A549 treated with AZD2906 at 1 μM for 4 hours (cell line): ENCODE data around the gene FOXI3. TPM values are rescaled to one million over a fixed set of nuclear protein-coding genes. Genes with fewer than 3 reads are reported as not detected.

Source experiments
- total RNA-seq: library from RNA; stranded (reverse); fragments of 200-300 nt; extraction: Qiagen RNA extraction; gene quantifications from 5 replicates; pipeline ENCODE4 v1.2.3, GENCODE V29; 2022

The FOXI3 gene
- 0.05 to 0.06 TPM (median 0.05 TPM) in 4 of 5 replicates, not detected in the other for total RNA-seq

GRCh38 chr2:88452565-88452905 is at the start of gene FOXI3:
Gene FOXI3 (minus strand): TSS chr2:88452693. CDS start chr2:88452535, 158 bp downstream.

Other genes with a start within 250 kb of the FOXI3 start
- 34.3 to 52.5 TPM (median 43.5 TPM) in 5 replicates for gene EIF2AK3, start 174.8 kb upstream of the FOXI3 start, total RNA-seq
- gene RPIA, start 239.0 kb upstream of the FOXI3 start, total RNA-seq = 25.0 to 27.5 TPM (median 26.7 TPM) in 5 replicates